GM19023 (cell line): ENCODE data around the gene LBHD2.
"Not testable (repeated sequence)": the region's sequence is repeated elsewhere in the genome, so short reads cannot be mapped to it uniquely, and the experiment has no call there.

ENCODE experiments used
- ATAC-seq: cut with Tn5 transposase; IDR thresholded peaks from one replicate; pipeline ENCODE4 v1.9.1; 2021; ENCODE audit warnings: mild to moderate bottlenecking, moderate library complexity; ENCODE audit not compliant: unreplicated experiment

LBHD2 gene

DNA sequence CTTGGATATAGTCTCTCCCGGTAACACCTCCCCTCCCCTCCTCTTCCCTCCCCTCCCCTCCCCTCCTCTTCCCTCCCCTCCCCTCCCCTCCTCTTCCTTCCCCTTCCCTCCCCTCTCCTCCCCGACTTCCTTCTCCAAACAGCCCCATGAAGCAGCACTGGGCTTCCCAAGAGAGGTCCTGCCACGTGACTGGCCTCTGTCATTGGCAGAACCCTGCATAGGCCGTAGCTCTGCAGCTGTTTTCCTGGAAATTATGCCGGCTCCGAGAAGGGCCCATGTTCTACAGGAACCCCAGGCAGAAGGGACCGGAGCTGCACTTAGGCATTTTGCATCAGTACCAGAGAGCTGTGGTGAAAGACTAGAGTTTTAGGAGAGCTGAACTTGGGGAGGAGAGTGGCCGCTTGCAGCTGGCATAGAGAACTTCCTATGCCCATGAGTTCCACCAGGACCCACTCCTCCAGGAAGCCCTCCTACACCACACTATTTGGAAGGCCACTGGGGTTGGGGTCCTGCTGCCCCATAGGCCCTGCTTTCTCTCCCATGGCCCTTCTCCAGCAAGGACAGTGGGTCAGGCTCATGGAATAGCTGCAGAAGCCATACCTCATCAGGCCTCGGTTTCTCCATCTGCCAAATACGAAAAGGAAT lies 34.1 kb downstream of the LBHD2 start:
- ATAC-seq, result no peak

- no peak for ATAC-seq
Measured at GRCh38 chr14:103118663-103119404, 34.8 kb downstream of the LBHD2 start.

DNA sequence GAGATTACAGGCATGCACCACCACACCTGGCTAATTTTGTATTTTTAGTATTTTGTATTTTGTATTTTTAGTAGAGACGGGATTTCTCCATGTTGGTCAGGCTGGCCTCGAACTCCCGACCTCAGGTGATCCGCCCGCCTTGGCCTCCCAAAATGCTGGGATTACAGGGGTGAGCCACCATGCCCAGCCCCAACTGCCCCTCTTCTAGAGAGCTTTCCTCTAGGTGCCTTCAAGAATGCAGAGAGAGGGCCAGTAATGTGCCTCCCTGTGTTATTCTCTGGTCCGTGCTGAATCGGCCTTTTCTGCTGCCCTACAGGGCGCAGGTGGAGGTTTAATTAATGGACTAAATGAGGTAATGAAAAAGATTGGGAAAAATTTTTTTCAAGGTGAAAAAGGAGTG lies 35.5 kb downstream of the LBHD2 start:
- ATAC-seq, result not testable (repeated sequence)

DNA sequence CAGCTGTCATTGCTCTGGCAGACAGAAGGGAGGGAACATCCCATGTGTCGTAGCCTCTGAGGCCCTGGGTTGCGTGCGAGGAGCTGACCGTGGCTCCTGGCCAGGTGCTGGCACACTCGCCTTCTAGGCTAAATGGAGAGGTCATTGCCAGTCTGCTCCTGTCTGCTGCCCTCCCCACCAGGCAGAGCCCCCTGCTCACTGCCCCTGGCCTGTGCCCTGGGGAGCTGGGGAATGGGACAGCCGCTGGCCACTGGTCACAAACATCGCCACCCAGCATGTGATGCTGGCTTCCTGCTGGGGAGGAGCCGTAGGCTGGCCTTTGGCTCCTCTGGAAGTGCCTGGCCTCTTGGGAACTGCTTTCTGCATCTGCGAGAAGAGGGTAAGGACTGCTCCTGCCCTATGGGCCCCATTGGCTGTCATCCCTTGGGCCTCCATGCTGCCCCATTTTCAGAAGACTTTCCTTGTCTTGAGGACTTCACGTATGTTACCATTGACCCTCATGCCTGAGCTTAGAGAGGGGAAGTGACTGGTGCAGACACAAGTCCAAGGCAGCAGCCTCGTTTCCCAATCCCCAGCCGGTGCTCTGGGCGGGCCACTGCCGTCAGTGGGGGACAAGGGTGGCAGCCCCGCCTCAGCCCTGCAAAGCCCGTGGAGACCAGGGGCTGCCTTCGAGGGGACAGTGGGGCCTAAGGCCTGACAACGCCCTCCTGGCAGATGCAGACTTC lies 37.3 kb downstream of the LBHD2 start:
- ATAC-seq, result no peak

GRCh38 chr14:103121846-103122584 lies 38.0 kb downstream of the LBHD2 start:
- ATAC-seq, result no peak

- no peak for ATAC-seq
Measured at GRCh38 chr14:103122585-103122946, 38.6 kb downstream of the LBHD2 start.

- ATAC-seq, result no peak
Measured at GRCh38 chr14:103122947-103123633, 39.1 kb downstream of the LBHD2 start, which contains the start of gene TNFAIP2. TNFAIP2 (plus strand) TSS chr14:103123461; CDS start chr14:103126458, 2,997 bp downstream.

- no peak for ATAC-seq
Measured at GRCh38 chr14:103123634-103124500, 39.9 kb downstream of the LBHD2 start.

DNA sequence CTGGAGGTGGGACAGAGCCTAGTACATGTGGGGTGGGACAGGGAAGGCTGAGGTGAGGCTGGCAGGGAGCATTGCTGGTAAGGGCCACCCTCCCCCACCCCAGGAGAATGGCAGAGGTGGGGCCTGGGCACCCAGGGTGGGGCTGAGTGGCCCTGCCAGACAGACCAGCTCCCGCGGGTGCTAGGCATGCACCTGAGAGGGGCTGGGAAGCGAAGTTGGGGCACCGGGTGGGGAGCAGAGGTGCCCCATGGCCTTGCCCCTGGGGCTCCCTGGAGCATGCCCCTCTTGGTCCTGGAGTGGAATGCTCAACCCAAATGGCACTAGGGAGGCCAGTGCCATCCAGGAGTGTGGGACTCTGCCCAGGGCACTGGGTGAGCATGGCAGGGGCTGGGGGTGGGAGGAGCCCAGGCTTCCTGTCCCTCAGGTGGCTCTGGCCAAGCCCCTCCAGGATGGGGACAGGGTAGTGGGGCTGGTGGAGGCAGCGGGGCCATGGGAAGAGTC lies 40.5 kb downstream of the LBHD2 start:
- no peak for ATAC-seq

DNA sequence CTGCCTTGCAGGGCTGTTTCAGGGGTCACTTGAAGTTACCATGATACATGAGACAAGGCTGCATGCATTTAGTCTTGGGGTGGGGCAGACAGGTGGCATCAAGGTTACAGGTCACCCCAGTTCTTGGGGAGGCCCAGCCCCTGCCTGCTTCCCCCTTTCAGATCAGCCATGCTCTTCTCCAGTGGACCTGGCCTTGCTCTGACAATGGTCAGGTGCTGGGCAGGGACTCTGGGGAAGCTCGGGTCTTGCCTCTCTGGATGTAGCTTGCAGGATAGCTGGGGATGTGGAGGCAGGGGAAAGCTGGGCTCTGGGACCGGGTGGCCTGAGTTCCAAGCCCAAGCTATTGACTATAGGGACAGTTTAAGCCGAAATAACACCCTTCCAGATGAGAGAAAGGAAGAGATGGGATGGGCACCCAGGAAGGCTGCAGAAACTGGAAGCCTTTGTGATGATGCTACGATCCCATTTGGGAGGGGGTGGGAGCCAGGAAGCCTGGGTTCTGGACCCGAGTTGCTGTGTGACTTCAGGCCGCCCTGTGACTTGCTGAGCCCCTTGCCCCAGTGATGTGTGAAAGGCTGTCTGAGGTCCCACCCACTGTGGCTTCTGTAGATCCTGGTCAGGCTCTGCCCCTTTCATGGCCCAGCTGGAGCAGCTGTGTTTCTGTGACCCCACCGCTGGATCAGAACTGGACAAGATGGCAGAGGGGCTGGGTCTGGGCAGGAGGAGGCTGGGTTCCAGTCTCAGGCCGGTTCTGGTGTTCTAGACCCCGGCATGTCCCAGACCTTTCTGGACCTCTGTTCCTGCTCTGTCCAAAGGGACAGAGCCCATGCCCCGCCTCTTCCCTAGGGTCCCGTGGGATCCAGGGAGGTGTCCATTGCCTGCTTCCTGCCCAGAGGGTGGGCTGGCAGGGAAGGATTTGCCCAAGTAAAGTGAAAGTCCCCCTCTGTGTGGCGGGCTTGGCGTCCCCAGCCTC lies 41.4 kb downstream of the LBHD2 start:
- ATAC-seq, result no peak

GRCh38 chr14:103126088-103126872 lies 42.3 kb downstream of the LBHD2 start:
- no peak for ATAC-seq

GRCh38 chr14:103126873-103127304 lies 42.9 kb downstream of the LBHD2 start:
- ATAC-seq, result no peak

DNA sequence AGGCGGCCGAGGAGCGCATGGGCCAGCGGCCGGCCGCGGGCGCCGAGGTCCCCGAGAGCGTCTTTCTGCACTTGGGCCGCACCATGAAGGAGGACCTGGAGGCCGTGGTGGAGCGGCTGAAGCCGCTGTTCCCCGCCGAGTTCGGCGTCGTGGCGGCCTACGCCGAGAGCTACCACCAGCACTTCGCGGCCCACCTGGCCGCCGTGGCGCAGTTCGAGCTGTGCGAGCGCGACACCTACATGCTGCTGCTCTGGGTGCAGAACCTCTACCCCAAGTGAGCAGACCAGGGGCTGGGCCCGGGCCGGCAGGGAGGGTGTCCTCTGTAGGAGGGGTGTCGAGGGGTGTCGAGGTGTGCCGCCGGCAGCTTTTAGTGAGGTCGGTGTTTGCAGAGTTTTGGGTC lies 43.3 kb downstream of the LBHD2 start:
- no peak for ATAC-seq

DNA sequence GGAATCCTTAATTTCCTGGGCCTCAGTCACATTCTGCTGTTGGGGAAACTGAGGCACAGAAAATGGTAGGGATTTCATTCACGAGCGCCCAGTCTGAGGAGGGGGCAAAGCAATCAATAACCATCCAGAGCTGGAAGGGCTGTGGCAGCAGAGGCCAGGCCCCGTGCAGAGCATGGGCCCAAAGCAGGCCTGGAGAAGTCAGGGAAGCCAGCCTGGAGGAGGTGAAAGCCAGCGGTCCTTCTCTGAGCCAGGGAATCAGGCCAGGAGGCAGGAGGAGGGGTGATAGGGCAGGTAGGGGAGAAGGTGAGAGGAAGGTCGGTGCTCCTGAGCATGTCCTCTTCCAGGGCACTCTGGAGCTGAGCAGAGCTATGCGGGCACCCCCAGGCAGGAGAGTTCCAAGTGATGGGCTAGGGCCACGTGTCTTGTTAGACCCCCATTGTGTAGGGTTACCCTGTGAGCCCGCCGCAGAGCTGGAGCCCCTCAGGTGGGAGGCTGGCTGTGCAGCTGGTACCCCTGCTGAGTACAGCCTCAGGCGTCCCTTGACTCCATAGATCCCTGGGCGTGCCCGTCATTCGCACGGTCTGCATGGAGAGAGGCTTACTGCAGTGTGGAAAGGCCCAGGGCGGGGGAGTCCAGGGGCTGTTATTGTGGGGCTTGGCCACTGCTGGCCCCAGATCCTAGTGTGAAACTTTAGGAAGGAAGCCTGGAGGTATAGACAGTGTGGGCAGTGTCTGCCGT lies 44.0 kb downstream of the LBHD2 start:
- ATAC-seq, result no peak

DNA sequence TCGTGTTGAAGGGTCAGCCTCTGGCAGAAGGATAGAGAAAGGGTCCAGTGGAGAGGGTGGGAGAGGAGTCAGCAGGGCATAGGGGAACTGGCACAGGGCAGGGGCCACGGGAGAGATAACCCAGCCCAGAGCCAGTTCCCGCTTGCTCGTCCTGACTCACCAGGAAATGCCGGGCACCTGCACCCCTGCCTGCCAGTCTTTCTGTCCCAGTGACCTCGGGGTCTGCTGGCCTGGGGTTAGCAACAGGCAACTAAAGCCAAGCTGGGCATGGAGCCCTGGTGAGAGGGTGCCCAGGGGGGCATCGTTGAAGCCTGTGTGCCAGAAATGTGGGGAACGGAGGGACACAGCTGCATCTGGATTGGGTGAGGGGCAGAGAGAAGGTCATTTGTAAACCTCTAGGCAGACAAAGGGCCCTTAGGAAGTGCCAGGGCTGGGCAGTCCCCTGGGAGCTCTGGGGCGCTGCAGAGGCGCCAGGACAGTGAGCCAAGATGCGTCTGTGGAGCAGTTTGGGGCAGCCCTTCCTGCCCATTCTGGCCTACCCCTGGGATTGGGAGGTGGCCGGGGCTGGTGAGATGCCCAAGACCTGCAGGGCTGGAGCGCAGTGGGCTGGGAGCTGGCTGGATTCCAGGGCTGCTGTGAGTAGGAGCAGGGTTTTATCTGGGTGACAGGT lies 44.8 kb downstream of the LBHD2 start:
- ATAC-seq, result no peak

DNA sequence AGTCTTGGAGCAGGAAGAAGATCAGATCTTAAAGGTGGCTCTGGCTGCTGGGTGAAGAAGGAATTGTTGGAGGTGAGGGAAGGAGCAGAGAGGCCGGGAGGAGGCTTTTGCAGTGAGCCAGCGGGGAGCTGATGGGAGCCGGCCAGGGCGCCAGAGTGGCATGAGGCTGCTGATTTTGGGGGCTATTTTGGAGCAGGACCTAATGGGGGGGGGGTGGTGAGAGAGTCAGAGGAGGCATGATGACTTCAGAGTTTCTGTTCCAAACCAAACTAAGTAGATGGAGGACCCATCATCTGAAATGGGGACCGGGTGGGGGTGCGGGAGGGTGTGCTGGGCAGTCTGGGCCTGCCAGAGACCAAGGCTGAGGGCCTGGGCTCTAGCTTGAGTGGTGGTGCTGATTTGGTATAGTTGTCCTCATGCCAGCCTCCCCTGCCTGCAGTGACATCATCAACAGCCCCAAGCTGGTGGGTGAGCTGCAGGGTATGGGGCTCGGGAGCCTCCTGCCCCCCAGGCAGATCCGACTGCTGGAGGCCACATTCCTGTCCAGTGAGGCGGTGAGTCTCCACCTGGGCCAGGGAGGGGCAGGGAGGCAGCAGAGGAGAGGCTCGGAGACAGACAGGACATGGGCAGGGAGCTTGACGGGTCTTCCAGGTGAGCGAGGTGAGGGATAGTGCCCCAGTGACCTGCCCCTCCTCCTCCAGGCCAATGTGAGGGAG lies 45.4 kb downstream of the LBHD2 start:
- ATAC-seq, result no peak
